Mucosa of descending colon (tissue), 3 donors: ENCODE results near the gene NEURL4. TPM values are rescaled to one million over a fixed set of nuclear protein-coding genes. Genes with fewer than 3 reads are reported as not detected.

ENCODE experiments used
- ATAC-seq: fragments of 200-7000 bp; cut with Tn5 transposase; one replicate; pipeline ENCODE4 v1.9.1; 2020; ENCODE audit warnings: mild to moderate bottlenecking, moderate library complexity
- DNase-seq, 3 donors: peaks; one replicate each; pipeline ENCODE4 v3.0.0-alpha.2; 2020
- H3K36me3 ChIP-seq: fragments of 200-600 bp; one replicate; pipeline ENCODE4 v1.8.0; 2021; ENCODE audit warnings: low read depth, mild to moderate bottlenecking
- H3K4me1 ChIP-seq: fragments of 200-600 bp; one replicate; pipeline ENCODE4 v1.8.0; 2021; ENCODE audit warnings: low read depth, mild to moderate bottlenecking
- H3K4me3 ChIP-seq: fragments of 200-600 bp; one replicate; pipeline ENCODE4 v1.8.0; 2021; ENCODE audit warnings: mild to moderate bottlenecking
- H3K9me3 ChIP-seq: fragments of 200-600 bp; one replicate; pipeline ENCODE4 v1.8.0; 2021; ENCODE audit warnings: mild to moderate bottlenecking
- intact Hi-C, 2 donors: fragments of 100-400 bp; cut with DNase I in 1 of 2; cut with micrococcal nuclease in 1 of 2; formaldehyde crosslinking; loops; one replicate each; pipeline versions ENCODE4 v1.11.0 to v1.11.1; 2022; cut with DNase I, micrococcal nuclease
- total RNA-seq, 3 donors: library from RNA; stranded (reverse); fragmentation: NEBNext Ultra II Directional in 2 of 3; extraction: Animal tissue kit (Norgen Biotek cat#: 25700) in 2 of 3; gene quantifications; one replicate each; pipeline versions ENCODE4 v1.2.1 to v1.2.4, GENCODE V29; 2021 to 2023
- TF ChIP-seq, protein P1 (sequence below): fragments of 200-600 bp; IDR thresholded peaks from one replicate; pipeline ENCODE4 v1.8.0; 2022; ENCODE audit warnings: antibody characterized with exemption, mild to moderate bottlenecking
- donor health status: DM: no; HTN: no; CAD: no; lungs with moderate emphysema.
- donor health status: DM: no; HTN: no; CAD: no.
- donor health status: DM: no; HTN: yes; CAD: no.

The NEURL4 gene
- total RNA-seq, 3 donors from 2014 or later: 39.0 to 59.1 (median 44.9) TPM

DNA sequence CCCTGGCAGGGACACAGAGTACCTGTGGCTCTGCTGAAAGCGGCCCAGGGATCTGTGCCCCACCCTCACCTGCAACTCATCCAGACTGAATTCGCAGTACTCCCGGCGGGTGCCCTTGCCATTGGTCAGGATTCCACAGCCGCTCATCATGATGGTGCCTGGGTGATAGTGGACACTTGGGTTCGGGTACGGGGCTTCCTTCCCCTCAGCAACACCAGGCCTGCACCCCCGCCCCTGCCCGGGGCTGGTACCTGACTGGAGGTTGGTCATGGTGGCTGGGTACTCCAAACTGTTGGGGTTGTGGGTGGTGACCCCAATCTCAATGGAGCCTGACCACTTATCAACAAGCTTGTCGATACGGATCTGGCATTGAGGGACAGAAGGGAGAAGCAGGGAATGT, 2.9 kb downstream of the NEURL4 start:
- no peak for DNase-seq
- ATAC-seq: no peak
- peaks cover 8% of the 10 kb centered on the region for H3K36me3 ChIP-seq

DNA sequence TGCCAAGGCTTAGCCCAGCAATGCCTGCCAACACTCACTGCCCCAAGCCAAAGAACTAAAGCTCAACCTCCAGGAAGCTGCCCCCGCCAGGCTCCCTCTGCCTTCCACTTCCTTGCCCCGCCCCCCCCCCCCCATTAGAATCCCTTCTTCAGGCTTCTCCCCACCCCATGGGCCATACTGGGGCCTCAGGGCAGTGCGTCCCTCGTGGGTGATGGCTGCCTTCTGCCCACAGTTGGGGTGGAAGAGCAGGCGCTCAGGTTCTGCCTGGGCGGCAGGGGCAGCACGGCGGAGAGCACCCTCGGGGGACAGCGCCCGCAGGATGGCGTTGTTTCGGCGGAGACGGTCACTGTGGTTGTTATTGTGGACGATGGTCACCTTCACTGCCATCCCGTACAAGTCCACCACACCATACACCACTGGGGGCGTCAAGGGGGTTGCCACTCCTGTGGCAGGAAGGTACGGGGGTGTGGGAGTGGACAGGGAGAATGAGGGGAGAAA, 4.1 kb downstream of the NEURL4 start:
- no peaks in the 10 kb centered on the region for H3K9me3 ChIP-seq
- ATAC-seq (no peak), DNase-seq (no peak)
- no peak overlapping the region for H3K4me3 ChIP-seq
- H3K4me1 ChIP-seq: peaks cover 9% of the 10 kb centered on the region
- intact Hi-C loops: no loop called here
- TF ChIP-seq, protein P1, sequence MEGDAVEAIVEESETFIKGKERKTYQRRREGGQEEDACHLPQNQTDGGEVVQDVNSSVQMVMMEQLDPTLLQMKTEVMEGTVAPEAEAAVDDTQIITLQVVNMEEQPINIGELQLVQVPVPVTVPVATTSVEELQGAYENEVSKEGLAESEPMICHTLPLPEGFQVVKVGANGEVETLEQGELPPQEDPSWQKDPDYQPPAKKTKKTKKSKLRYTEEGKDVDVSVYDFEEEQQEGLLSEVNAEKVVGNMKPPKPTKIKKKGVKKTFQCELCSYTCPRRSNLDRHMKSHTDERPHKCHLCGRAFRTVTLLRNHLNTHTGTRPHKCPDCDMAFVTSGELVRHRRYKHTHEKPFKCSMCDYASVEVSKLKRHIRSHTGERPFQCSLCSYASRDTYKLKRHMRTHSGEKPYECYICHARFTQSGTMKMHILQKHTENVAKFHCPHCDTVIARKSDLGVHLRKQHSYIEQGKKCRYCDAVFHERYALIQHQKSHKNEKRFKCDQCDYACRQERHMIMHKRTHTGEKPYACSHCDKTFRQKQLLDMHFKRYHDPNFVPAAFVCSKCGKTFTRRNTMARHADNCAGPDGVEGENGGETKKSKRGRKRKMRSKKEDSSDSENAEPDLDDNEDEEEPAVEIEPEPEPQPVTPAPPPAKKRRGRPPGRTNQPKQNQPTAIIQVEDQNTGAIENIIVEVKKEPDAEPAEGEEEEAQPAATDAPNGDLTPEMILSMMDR: no peak
- peaks cover 8% of the 10 kb centered on the region for H3K36me3 ChIP-seq

More for the DNA sequence above, 2.9 kb downstream of the NEURL4 start:
- Histone ChIP-seq H3K4me1 (peaks cover 12% of the 10 kb centered on the region), H3K4me3 (no peak overlapping the region), H3K9me3 (no peaks in the 10 kb centered on the region)
- TF ChIP-seq, protein P1: no peak
- intact Hi-C loops: no loop called here

DNA sequence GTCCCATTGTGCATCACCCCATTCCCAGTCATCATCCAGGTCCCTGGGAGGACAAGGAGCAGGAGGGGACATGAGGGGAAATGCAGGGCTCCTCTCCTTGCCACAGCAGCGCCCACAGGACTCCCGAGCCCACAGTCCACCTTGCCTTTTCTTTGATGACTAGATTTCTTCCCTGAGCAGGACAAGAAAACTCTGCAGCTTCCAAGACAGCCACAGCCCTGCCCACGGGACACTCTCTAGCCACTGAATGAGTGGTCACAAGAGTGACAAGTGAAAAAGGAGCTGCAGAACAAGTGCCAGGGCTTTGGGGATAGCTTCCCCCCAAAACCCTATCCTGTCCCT, 4.7 kb downstream of the NEURL4 start:
- ATAC-seq (no peak), DNase-seq (no peak)
- H3K36me3 ChIP-seq: peaks cover 8% of the 10 kb centered on the region
- H3K4me1 ChIP-seq: peaks cover 9% of the 10 kb centered on the region
- TF ChIP-seq, protein P1: no peak
- intact Hi-C loops: no loop called here
- H3K9me3 ChIP-seq: no peaks in the 10 kb centered on the region
- no peak overlapping the region for H3K4me3 ChIP-seq

DNA sequence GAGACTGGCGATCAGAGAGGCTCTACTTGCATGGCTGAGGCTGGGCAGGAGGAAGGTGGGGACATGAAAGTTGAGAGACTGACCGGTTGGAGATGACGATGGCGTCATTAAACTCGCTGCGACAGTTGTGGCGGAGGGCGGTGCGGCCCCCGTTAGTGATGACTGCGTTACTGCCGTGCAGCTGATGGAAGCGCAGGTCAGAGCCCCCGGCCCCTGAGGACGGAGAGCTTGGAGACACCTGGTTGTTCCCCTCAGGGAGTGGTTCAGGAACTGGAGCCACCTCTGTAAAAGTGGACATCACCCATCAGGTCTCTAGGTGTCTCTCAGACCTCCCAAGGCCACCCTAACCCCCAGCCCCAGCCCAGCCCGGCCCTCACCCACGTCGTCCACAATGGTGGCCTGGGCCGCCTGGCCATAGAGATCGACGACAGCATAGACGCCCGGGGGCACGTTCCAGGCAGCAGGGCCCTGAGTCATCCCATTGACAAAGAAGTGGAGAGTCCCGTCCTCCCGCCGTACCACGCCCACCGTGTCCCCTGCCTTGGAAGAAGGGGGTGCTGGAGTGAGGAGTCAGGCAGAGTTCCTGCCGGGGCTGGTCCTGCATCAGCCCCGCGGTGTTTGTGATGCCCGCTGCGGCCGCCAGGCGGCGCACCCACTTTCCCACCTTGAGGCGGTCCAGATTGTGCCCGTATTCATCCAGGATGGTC, 5.3 kb downstream of the NEURL4 start:
- Histone ChIP-seq H3K4me3 (no peak overlapping the region), H3K9me3 (no peaks in the 10 kb centered on the region), H3K36me3 (peaks cover 5% of the 10 kb centered on the region), H3K4me1 (peaks cover 9% of the 10 kb centered on the region)
- peak in 2 of 3 donors; percentile 80 to 81 for DNase-seq
- peak; percentile 46 for ATAC-seq
- intact Hi-C loops: no loop called here
- TF ChIP-seq, protein P1: peak; percentile 73

DNA sequence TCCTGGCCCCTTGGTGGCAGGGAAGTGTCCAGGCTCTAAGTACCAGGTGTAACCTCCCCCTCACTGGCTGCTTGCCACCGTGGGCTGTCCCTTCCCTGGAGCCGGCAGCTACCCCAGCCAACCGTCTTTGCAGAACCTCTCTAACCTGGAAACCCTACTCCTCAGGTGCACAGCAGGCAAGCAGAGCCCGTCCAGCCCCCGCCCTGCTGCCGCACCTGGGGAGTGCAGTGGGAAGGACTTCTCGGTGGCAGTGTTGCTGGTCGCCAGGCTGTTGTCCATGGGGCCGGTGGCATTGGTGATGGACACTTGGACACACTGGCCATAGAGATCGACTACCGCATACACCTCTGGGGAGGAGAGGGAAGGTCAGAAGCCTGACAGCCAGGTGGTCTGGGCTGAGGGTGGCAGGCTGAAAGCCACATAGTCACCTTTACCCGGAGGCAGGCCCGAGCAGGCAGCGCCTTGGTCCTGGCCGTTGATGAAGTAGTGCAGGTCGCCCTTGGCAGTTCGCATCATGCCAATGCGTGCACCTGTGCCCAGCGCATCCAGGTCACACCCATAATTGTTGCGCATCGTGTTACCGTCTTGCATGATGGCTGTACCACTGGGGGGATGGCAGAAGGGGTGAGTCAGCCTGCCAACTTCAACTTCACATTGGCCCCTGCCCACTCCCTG, 6.5 kb downstream of the NEURL4 start:
- intact Hi-C loops: no loop called here
- ATAC-seq: no peak

More for the DNA sequence above, 6.5 kb downstream of the NEURL4 start:
- Histone ChIP-seq H3K36me3 (peaks cover 5% of the 10 kb centered on the region), H3K4me1 (no peaks in the 10 kb centered on the region), H3K4me3 (no peak overlapping the region), H3K9me3 (no peaks in the 10 kb centered on the region)
- no peak for DNase-seq
- TF ChIP-seq, protein P1: no peak
